ENCODE results near the gene SBNO1. TPM values are rescaled to one million over a fixed set of nuclear protein-coding genes. Genes with fewer than 3 reads are reported as not detected.
"Not testable (repeated sequence)": the region's sequence is repeated elsewhere in the genome, so short reads cannot be mapped to it uniquely, and the experiment has no call there.

SBNO1 gene
- total RNA-seq, 2 donors from 2014 or later = 58.4 to 88.6 TPM

DNA sequence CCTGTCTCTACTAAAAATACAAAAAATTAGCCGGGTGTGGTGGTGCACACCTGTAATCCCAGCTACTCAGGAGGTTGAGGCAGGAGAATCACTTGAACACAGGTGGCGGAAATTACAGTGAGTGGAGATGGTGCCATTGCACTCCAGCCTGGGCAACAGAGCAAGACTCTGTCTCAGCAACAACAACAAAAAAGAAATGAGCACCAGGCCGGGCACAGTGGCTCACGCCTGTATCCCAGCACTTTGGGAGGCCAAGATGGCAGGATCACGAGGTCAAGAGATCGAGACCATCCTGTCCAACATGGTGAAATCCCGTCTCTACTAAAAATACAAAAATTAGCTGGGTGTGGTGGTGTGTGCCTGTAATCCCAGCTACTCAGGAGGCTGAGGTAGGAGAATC, 3.8 kb upstream of the SBNO1 start:
- not testable (repeated sequence) for DNase-seq (ENCODE audit: low spot score in 2 of 2); H3K9me3 Mint-ChIP-seq; ATAC-seq; H3K36me3 Mint-ChIP-seq
- H3K27ac Mint-ChIP-seq = peak overlapping the region in 1 of 2 donors; percentile 82

DNA sequence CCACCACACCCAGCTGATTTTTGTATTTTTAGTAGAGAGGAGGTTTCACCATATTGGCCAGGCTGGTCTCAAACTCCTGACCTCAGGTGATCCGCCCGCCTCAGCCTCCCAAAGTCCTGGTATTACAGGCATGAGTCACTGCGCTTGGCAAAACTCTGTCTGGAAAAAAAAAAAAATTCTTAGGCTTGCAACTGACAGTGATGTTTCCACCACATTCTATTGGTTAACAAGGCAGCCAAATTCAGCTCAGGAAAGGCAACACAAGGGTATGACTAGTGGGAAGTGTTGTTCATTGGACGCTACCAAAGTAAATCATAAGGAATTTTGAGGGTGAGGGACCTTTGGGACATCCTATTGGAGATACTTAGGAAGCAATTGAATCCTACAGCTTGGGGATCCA, 2.9 kb upstream of the SBNO1 start:
- DNase-seq (ENCODE audit: low spot score in 2 of 2) (no peak), ATAC-seq (no peak)
- Mint-ChIP-seq H3K27ac (peak overlapping the region; percentile 60 to 82), H3K9me3 (no peaks in the 10 kb centered on the region), H3K36me3 (peaks cover 0 to 8% of the 10 kb centered on the region in 2 donors)

DNA sequence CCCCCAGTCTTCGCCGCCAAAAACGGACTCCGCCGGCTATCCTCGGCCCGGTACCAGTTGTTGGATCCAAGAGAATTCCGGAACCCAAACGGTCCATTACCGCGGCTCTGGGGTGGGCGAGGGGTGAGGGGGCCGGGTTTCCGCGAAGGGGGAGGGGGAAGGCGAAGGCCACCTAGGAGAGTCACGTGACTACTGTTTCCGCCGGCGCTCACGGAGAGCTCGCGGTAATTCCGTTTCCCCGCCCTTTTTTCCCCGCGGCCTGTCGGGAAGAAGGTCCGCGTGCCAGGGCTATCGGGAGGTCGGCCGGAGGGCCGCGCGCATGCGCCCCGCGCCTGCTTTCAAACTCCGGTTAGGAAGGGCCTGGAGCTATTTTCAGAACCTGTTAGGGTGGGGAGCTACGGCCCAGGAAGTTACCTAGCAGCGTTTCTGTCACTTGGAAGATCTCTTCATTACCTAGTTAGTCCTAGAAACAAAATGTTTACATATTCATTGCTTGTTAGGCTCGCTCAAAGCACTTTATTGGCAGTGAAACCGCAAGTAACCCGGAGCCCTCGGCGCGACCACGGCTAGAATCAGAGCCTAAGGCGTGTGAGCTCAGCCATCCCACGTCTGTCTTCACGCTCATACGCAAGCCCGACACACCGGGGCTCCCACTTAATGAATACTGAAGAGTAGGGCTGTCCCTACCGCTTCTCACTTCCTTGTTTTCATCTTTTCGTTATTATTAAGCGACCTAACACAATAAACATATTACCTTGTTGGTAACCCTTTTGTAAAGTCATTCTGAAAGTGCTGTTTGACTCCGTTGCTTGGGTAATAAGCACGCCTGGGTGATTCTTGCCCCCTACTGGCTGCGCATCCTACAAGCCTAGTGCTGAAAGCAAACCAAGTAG, 624 bp upstream of the SBNO1 start:
- Mint-ChIP-seq H3K27ac (peak overlapping the region; percentile 97 to 99), H3K36me3 (peaks cover 0 to 8% of the 10 kb centered on the region in 2 donors), H3K9me3 (no peaks in the 10 kb centered on the region)
- ATAC-seq = peak; percentile 79 to 81
- DNase-seq (ENCODE audit: low spot score in 2 of 2) = peak; percentile 94 to 98

DNA sequence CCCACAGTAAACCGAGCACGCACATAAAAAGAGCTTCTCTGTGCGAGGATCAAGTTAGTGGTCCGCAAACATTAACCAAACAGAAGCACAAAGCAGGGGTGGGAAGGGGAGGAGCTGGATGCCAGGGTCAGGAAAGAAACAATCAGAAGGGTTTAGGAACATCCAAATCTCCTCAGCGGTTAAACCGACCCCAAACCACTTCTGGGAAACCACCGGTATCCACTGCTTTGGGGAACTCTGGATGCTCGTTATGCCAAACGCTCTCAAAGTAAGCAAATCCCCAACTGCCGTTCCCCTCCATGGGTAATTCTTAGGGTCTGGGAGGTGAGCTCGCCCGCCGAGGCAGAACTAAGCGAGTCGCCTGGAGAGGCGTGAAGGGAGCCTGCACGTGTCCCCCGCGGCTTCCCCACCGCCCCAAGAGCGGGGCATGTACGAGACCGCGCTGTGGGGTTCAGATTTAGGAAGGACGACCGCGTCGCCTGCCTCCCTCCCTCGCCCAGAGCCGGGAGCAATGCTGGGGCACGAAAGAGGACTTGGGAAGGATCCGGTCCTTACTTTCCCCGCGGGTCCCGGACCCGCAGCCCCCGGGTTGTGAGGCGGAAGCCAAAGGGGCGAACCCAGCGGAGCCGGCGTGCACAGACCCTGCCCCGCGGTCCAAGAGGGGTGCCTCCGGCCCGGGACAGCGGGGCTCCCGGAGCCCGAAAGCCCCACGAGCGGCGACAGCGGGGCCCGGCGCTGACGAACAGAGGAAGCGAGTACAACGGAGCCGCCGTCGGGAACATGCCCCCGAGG, 711 bp downstream of the SBNO1 start:
- Mint-ChIP-seq H3K27ac (peak overlapping the region; percentile 95 to 97), H3K9me3 (no peaks in the 10 kb centered on the region), H3K36me3 (peaks cover 0 to 8% of the 10 kb centered on the region in 2 donors)
- ATAC-seq (peak in 1 of 2 donors; percentile 0), DNase-seq (ENCODE audit: low spot score in 2 of 2) (peak; percentile 51 to 65)

DNA sequence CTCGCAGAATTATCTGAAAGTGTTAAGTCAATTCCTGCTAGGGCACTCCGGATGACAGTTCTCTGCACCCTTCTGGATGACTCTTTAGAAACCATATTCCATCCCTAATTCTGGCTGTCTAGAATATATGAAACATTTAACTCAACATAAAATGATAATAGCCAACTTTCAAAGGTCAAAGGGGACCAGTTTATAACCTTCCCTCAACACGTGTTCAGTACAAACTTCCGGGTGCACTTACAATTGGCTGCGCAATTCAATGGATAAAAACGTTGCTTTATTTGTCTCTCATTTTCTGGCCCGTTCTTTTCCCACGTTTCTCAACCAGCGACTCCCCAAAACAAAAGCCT, 1.3 kb downstream of the SBNO1 start:
- Mint-ChIP-seq H3K36me3 (peaks cover 0 to 8% of the 10 kb centered on the region in 2 donors), H3K27ac (peak overlapping the region; percentile 95 to 97), H3K9me3 (no peaks in the 10 kb centered on the region)
- ATAC-seq (no peak), DNase-seq (ENCODE audit: low spot score in 2 of 2) (no peak)

DNA sequence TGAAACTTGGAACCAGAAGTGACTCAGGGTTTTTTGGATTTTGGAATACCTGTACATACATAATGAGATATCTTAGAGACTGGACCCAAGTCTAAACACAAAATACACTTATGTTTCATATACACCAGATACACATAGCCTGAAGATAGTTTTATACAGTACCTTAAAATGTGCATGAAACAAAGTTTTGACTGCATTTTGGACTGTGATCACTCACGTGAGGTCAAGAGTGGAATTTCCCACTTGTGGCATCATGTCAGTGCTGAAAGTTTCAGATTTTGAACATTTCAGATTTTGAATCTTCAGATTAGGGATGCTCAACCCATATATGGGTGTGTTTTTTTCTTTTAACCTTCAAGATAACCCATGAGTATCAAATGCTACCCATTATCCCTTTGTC, 6.6 kb downstream of the SBNO1 start:
- DNase-seq (ENCODE audit: low spot score in 2 of 2) (no peak), ATAC-seq (peak in 1 of 2 donors; percentile 40)
- Mint-ChIP-seq H3K27ac (no peak overlapping the region), H3K36me3 (no peaks in the 10 kb centered on the region), H3K9me3 (no peaks in the 10 kb centered on the region)

DNA sequence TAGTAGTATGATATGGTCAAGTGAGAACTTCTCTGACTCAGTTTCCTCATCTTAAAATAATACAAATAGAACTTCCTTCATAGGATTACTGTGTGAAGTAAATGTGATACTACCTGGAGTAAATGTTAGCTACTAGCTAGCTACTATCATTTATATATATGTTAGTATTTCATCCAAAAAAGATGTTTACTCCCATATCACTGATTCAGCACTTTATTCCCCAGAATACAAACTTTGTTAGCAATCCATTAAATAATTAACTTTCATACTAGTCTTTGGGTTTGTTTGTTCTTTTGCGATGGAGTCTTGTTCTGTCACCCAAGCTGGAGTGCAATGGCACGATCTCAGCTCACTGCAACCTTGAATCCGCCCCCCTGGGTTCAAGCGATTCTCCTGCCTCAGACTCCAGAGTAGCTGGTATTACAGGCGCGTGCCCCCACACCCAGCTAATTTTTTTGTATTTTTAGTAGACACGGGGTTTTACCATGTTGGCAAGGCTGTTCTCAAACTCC, 8.4 kb downstream of the SBNO1 start:
- Mint-ChIP-seq H3K27ac (peak overlapping the region in 1 of 2 donors; percentile 60), H3K9me3 (no peaks in the 10 kb centered on the region), H3K36me3 (no peaks in the 10 kb centered on the region)
- no peak for ATAC-seq
- peak in 1 of 2 donors; percentile 13 for DNase-seq (ENCODE audit: low spot score in 2 of 2)

DNA sequence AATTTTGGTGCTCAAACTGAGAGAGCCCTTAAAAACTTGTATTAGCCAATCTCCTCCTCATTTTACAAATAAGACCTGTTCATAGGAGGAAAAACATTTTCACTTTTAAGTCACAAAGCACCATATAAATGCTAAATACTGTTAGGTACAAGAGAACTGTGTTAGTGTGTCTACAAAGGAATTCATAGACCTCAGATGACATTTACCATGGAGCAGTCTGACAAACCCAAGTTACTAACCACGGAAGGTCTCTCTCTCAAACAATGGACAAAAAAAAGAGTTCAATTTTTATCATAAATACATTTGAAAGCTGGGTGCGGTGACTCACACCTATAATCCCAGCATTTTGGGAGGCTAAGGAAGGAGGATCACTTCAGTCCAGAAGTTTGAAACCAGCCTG, 10.0 kb downstream of the SBNO1 start:
- ATAC-seq = peak in 1 of 2 donors; percentile 53
- Mint-ChIP-seq H3K36me3 (peaks cover 0 to 5% of the 10 kb centered on the region in 2 donors), H3K27ac (peak overlapping the region in 1 of 2 donors; percentile 36), H3K9me3 (no peaks in the 10 kb centered on the region)
- peak in 1 of 2 donors; percentile 11 for DNase-seq (ENCODE audit: low spot score in 2 of 2)

DNA sequence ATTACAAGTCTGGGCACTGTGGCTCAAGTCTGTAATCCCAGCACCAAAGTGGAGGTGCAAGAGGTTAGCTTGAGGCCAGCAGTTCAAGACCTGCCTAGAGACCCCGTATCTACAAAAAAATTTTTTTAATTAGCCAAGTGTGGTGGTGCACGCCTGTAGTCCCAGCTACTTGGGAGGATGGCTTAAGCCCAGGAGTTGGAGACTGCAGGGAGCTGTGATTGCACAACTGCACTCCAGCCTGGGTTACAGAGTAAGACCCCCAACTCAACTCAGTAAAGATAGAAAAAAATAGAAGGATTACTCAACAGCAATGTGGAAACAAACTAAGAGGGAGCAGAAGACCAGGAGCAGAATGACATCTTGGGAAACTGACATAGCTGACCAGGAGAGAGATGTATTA, 13.3 kb downstream of the SBNO1 start:
- H3K27ac Mint-ChIP-seq = peak overlapping the region; percentile 3 to 50
- no peak for ATAC-seq
- no peak for DNase-seq (ENCODE audit: low spot score in 2 of 2)
- peaks cover 0 to 12% of the 10 kb centered on the region in 2 donors for H3K36me3 Mint-ChIP-seq
- H3K9me3 Mint-ChIP-seq = no peaks in the 10 kb centered on the region

DNA sequence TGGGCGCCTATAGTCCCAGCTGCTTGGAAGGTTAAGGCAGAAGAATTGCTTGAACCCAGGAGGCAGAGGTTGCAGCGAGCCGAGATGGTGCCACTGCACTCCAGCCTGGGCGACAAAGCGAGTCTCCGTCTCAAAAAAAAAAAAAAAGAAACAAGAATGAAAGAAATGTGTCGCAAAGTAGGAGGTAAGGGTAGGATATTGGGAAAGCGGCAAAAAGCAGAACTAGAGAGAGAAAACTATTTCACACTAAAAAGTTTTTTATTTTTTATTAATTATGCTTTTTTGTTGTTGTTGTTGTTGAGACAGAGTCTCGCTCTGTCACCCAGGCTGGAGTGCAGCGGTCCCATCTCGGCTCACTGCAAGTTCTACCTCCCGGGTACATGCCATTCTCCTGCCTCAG, 17.7 kb downstream of the SBNO1 start:
- H3K36me3 Mint-ChIP-seq = peaks cover 0 to 17% of the 10 kb centered on the region in 2 donors
- no peaks in the 10 kb centered on the region for H3K9me3 Mint-ChIP-seq
- H3K27ac Mint-ChIP-seq = no peak overlapping the region
- no peak for ATAC-seq
- no peak for DNase-seq (ENCODE audit: low spot score in 2 of 2)

DNA sequence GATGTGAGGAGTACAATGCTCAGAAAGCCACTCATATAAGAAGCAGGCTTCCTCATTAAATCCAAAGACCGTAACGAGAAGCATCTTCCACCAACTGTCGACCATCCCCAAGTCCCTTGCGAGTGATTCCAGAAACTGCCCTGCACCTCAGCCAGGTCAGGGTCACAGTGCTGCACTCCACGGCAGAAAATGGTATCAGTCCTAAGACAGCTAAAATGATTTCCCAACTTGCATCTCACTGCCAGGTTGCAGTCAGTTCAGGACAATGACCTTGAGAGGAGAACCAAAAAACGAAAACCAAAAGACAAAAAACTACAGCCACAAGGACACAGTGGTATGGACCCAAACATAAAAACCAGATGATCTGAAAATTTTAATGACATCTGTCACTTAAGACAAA, 20.6 kb downstream of the SBNO1 start:
- no peak for DNase-seq (ENCODE audit: low spot score in 2 of 2)
- Mint-ChIP-seq H3K9me3 (no peaks in the 10 kb centered on the region), H3K36me3 (peaks cover 0 to 12% of the 10 kb centered on the region in 2 donors), H3K27ac (peak overlapping the region in 1 of 2 donors; percentile 70)
- ATAC-seq = no peak

DNA sequence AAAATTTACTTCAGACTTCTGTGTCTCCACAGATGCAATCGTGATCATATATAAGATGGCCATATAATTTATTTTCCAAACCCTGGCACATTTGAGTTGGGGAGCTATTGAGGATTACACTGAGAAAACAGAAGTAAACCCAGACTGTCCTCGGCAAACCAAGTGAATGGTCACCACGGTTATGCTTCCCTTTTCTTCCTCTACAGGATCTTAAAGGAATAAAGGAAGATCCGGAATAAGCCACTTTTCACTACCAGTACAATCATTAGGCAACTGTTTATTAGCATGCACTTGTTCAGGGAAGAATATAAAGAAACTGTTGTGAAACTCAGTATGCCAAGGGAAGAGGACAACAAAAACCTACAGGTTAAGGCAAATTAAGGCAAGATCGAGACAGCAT, 27.6 kb downstream of the SBNO1 start:
- Mint-ChIP-seq H3K9me3 (no peaks in the 10 kb centered on the region), H3K27ac (peak overlapping the region in 1 of 2 donors; percentile 87), H3K36me3 (no peaks in the 10 kb centered on the region)
- DNase-seq (ENCODE audit: low spot score in 2 of 2) (no peak), ATAC-seq (no peak)

DNA sequence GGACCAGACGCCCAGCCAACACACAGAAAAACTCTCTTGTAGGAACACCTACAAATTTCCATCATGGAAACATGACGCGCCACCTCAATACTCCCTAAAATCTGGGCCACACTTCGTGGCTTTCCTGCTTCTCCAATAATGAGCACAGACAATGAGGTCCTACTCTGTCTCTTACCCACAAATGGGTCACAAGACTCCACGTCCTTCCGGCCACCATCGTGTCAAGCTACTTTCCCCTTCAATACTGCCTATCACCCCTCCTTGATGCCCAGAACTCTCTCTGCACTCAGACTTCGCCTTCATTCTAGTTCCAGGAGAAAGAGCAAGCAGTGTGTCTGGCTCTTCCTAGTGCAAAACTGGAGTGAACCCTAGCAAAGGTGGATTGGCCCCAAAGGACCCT, 28.1 kb downstream of the SBNO1 start:
- Mint-ChIP-seq H3K9me3 (no peaks in the 10 kb centered on the region), H3K27ac (peak overlapping the region in 1 of 2 donors; percentile 70), H3K36me3 (no peaks in the 10 kb centered on the region)
- no peak for ATAC-seq
- DNase-seq (ENCODE audit: low spot score in 2 of 2) = no peak

DNA sequence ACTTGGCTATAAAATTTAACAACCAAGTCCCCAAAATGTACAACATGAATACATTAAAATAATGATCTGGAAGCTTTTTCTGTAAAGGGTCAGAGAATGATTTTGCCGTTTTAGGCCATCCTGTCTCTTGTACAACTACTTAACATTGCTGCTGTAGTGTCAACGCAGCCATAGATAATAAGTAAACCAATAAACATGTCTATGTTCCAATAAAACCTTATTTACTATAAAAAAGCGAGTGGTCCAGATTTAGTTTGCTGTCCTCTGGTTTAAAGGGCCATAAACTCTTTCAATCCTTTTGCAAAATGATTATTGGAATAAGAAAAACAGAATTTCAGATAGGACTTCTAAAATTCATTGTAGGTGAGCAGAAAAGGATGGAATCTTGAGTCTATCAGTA, 29.2 kb downstream of the SBNO1 start:
- H3K9me3 Mint-ChIP-seq = no peaks in the 10 kb centered on the region
- no peak overlapping the region for H3K27ac Mint-ChIP-seq
- H3K36me3 Mint-ChIP-seq = no peaks in the 10 kb centered on the region
- no peak for ATAC-seq
- DNase-seq (ENCODE audit: low spot score in 2 of 2) = no peak

DNA sequence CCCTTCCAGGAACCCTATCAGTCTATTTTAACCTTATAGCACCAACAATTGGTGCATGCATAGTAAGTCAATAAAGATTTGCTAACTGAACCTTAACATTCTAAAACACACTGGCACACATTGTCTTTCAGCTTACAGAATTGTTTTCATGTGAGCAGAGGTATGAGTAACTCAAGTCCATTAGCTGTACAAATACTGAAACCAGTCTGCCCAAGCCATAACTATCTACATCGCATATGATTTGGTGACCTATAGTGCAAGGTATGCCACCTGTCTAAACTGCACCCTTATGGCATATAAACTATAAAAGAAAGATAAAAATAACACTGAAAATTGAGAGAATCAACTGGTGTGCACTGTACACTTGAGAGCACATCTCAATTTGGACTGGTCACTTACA, 34.8 kb downstream of the SBNO1 start:
- DNase-seq (ENCODE audit: low spot score in 2 of 2) = no peak
- no peak for ATAC-seq
- Mint-ChIP-seq H3K9me3 (no peaks in the 10 kb centered on the region), H3K36me3 (no peaks in the 10 kb centered on the region), H3K27ac (no peak overlapping the region)

DNA sequence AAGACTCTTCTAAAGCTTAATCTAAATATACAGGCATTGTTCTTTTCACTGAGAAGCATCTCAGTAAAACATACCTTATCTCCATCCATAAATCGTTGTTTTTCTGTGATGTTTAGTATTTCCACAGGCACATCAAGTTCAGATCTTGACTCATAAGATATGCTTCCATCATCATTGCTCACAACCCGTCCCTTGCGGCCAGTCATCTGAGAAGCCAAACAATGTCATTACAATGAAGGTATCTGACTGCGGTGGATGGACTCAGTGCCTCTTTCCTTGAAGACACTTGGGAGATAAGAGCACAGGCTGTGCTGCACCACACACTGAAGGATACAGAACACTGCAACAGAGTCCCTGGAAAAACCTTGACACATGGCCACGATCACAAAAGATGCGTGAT, 44.8 kb downstream of the SBNO1 start:
- no peak for DNase-seq (ENCODE audit: low spot score in 2 of 2)
- no peak for ATAC-seq
- no peaks in the 10 kb centered on the region for H3K9me3 Mint-ChIP-seq
- H3K27ac Mint-ChIP-seq = peak overlapping the region in 1 of 2 donors; percentile 5
- H3K36me3 Mint-ChIP-seq = peaks cover 11 to 19% of the 10 kb centered on the region in 2 donors

DNA sequence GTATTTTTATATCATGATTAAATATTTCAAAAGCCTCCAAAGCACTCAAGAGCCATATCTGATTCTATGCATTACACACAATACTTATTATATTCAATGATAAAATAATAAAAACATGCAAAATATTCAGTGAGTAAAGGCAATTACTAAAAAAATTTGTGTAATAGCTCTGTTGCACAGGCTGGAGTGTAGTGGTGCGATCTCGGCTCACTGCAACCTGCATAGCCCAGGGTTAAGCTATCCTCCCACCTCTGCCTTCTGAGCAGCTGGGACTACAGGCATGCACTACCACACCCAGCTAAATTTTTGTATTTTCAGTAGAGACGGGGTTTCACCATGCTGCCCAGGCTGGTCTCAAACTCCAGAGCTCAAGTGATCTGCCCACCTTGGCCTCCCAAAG, 45.4 kb downstream of the SBNO1 start:
- H3K36me3 Mint-ChIP-seq = peaks cover 11 to 19% of the 10 kb centered on the region in 2 donors
- ATAC-seq = no peak
- DNase-seq (ENCODE audit: low spot score in 2 of 2) = no peak
- no peaks in the 10 kb centered on the region for H3K9me3 Mint-ChIP-seq
- H3K27ac Mint-ChIP-seq = no peak overlapping the region
